Subcutaneous adipose tissue (tissue), 4 donors: ENCODE data around the gene METTL9. TPM values are rescaled to one million over a fixed set of nuclear protein-coding genes. Genes with fewer than 3 reads are reported as not detected.

Experiments used
- total RNA-seq, 4 donors: library from RNA; depleted of rRNA; stranded (reverse); fragments of >200 nt; gene quantifications; one replicate each; pipeline ENCODE4 v1.1.0, GENCODE V29; 2016
- TF ChIP-seq, protein P1 (sequence below): fragments of 450-650 bp; IDR thresholded peaks from one replicate; pipeline ENCODE4 v1.5.1; 2016; ENCODE audit warnings: low read depth, mild to moderate bottlenecking, control low read depth, antibody characterized with exemption, moderate library complexity

Gene METTL9
- total RNA-seq, 4 donors from 2014 or later = 117 to 230 (median 158) TPM

DNA sequence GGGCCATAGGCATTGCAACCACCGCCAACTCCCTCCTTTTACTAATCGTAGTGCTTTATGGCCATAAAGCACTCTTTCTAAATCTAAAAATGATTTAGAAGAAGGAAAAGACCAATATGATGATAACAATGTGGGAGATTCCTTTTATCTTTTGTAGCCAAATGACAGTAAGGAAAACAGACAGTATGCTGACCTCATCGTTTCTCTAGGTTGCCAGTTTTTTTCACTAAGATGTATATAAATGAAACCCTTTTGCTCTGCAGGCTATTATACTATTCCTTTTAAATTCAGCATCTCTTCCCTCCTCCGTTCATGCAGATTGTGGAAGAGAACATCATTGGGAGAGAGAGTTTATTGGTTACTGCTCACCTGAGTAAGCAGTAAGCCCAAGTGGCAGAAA, 89.7 kb downstream of the METTL9 start:
- TF ChIP-seq, protein P1, sequence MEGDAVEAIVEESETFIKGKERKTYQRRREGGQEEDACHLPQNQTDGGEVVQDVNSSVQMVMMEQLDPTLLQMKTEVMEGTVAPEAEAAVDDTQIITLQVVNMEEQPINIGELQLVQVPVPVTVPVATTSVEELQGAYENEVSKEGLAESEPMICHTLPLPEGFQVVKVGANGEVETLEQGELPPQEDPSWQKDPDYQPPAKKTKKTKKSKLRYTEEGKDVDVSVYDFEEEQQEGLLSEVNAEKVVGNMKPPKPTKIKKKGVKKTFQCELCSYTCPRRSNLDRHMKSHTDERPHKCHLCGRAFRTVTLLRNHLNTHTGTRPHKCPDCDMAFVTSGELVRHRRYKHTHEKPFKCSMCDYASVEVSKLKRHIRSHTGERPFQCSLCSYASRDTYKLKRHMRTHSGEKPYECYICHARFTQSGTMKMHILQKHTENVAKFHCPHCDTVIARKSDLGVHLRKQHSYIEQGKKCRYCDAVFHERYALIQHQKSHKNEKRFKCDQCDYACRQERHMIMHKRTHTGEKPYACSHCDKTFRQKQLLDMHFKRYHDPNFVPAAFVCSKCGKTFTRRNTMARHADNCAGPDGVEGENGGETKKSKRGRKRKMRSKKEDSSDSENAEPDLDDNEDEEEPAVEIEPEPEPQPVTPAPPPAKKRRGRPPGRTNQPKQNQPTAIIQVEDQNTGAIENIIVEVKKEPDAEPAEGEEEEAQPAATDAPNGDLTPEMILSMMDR = no peak

DNA sequence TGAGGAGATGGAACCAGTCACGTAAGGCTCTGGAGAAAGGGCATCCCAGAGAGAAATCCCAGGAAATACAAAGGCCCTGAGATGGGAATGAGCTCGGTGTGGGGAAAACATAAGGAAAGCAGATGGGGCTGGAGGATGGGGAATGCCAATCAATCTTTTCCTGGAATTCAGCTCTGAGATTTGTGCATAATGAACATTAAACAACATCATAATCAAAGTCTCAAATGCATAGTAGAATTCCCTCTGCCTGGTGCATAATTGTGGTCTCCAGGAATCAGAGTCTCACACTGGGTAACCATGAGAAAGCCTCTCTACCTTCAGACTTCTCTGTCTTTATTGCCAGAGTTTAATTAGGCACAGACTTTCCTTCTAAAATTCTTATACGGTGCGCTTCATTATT, 95.2 kb downstream of the METTL9 start:
- TF ChIP-seq, protein P1 = no peak

DNA sequence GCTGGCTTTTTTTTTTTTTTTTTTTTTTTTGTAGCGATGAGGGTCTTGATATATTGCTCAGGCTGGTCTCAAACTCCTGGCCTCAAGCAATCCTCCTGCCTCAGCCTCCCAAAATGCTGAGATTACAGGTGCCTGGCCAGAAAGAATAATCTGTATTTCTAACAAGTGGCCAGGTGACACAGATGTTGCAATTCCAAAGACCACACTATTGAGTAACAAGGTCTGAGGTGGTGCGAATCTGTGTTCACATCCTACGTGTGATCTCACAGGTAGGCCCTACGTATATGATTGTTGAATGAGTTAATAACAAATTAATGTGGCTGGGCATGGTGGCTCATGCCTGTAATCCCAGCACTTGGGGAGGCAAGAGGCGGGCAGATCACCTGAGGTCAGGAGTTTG, 97.7 kb downstream of the METTL9 start:
- TF ChIP-seq, protein P1 = no peak

DNA sequence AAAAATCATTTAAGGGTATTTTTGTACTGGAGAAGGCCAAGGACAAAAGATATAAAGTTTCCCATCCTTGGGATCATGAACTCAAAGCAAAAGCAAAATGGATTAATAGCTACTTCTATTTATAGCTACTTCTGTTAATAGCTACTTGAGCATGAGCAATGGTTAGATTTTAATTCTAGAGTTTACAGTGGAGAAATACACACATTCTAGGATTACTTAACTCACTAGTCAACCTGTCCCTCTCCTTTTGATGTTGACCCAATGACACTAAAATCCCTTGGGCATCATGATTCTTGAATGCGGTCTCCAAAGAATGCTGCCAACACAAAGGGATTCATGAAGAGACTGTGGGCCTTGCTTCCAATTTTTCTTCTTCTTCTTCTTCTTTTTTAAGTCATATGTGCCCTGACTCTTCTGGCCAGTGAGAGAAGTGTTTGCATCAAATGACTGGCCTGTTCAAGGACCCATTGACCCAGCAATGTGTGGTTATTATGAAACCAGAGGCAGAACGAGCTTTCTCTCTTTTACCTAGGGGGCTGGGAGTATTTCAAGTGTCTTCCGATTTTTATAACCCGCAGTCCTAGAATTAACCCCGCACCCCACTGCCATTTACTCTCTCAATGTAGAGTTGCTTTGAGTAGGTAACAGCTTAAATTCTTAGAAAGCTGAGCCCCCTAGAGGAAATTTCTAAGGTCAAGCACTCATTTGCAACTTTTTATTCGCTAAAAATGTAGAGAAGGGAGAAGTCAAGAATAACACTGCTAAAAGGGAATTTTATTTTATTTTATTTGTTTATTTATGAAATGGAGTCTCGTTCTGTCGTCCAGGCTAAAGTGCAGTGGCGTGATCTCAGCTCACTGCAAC, 99.0 kb downstream of the METTL9 start:
- TF ChIP-seq, protein P1 = no peak

DNA sequence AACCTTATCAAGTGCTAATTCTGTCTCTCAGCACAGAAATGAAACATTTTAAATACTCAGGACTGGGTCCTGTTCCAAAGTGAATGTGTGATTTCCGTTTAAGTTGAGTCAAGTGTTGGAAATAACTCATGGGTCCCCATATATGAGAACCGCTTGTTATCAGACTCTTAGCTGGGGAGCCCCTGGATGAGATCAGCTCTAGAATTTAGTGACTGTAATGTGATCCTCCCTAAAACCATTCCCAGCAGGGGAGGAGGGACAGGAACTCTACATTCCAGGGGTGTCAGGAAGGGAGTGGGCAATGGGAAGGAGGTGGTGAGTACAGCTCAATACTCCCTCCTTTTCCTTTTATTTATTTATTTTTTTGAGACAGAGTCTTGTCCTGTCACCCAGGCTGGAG, 101.9 kb downstream of the METTL9 start:
- TF ChIP-seq, protein P1 = no peak

DNA sequence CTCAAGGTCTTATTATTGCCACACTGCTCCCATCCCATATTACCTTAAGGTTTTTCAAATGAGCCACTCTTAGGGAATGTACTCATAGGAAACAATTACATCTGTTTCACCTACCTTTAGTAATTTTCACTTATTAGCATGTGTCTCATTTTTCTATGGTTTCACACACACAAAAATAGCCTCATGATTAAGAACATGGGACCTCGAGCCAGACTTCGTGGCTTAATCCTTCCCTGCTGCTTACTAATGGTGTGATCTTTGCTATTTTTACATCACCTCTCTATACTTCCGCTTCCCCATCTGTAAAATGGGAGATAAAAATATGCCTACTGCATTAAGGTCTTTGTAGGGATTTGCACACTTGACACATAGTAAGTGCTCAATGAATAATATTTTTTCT, 102.9 kb downstream of the METTL9 start:
- TF ChIP-seq, protein P1 = no peak

DNA sequence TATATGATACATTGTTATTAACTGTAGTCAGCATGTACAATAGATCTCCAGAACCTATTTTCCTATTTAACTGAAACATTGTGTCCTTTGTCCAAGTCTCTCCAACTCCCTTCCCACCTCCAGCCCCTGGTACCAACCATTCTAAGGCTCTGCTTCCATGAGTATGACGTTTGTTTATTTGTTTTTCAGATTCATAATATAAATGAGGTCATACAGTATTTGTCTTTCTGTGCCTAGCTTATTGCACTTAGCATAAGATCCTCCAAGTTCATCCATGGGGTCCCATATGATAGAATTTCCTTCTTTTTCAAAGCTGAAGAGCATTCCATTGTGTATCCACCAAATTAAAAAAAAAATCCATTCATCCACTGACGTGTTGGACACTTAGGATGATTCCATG, 103.8 kb downstream of the METTL9 start:
- TF ChIP-seq, protein P1 = no peak
